Caki2 (cell line): ENCODE results near the gene AHSG. TPM values are rescaled to one million over a fixed set of nuclear protein-coding genes. Genes with fewer than 3 reads are reported as not detected.
"Not testable (repeated sequence)": the region's sequence is repeated elsewhere in the genome, so short reads cannot be mapped to it uniquely, and the experiment has no call there.

Experiments used
- DNase-seq: peaks from one replicate; pipeline ENCODE4 v3.0.0-alpha.2; 2015; ENCODE audit warnings: low read depth
- in situ Hi-C: cut with HindIII; loops from 2 replicates; pipeline ENCODE4 v1.10.0; 2016; ENCODE audit warnings: low sequenced_read_pairs, low pct_unique_long_range_greater_than_20kb, mixed read lengths
- total RNA-seq: library from RNA; depleted of rRNA; stranded (reverse); fragments of >200 nt; shearing (Covaris generic); gene quantifications from 2 replicates; pipeline ENCODE4 v1.2.3, GENCODE V29; 2014; ENCODE audit warnings: low replicate concordance

The AHSG gene
- total RNA-seq, 1 experiment from 2014 or later = not detected

GRCh38 chr3:186630950-186631641 lies 18.2 kb downstream of the AHSG start:
- in situ Hi-C loops = no loop called here
- DNase-seq = no peak

GRCh38 chr3:186633481-186633880 lies 20.6 kb downstream of the AHSG start:
- in situ Hi-C loops = no loop called here
- DNase-seq = no peak

GRCh38 chr3:186634207-186634606 lies 21.3 kb downstream of the AHSG start:
- in situ Hi-C loops, DNase-seq: not testable (repeated sequence)

GRCh38 chr3:186635532-186635931 lies 22.7 kb downstream of the AHSG start:
- no peak for DNase-seq
- in situ Hi-C loops = no loop called here

GRCh38 chr3:186636536-186636935 lies 23.7 kb downstream of the AHSG start:
- no peak for DNase-seq
- in situ Hi-C loops = no loop called here

GRCh38 chr3:186637686-186638085 lies 24.8 kb downstream of the AHSG start:
- in situ Hi-C loops = no loop called here
- DNase-seq = no peak

- in situ Hi-C loops = no loop called here
- DNase-seq = no peak
Observed at GRCh38 chr3:186638259-186638658, 25.4 kb downstream of the AHSG start.

- in situ Hi-C loops = no loop called here
- no peak for DNase-seq
Observed at GRCh38 chr3:186639778-186640472, 27.1 kb downstream of the AHSG start, which contains the start of gene FETUB. TSS of gene FETUB (plus strand) at chr3:186640399. CDS start at chr3:186640461, 62 bp downstream.

GRCh38 chr3:186640473-186640818 lies 27.6 kb downstream of the AHSG start:
- in situ Hi-C loops = no loop called here
- no peak for DNase-seq

- no peak for DNase-seq
- in situ Hi-C loops = no loop called here
Observed at GRCh38 chr3:186640929-186641328, 28.1 kb downstream of the AHSG start.

GRCh38 chr3:186642014-186642413 lies 29.2 kb downstream of the AHSG start:
- DNase-seq = no peak
- in situ Hi-C loops = no loop called here

GRCh38 chr3:186643493-186643892 lies 30.6 kb downstream of the AHSG start:
- DNase-seq = no peak
- in situ Hi-C loops = no loop called here

GRCh38 chr3:186644683-186645082 lies 31.8 kb downstream of the AHSG start:
- no peak for DNase-seq
- in situ Hi-C loops = no loop called here

GRCh38 chr3:186646106-186646505 lies 33.2 kb downstream of the AHSG start:
- DNase-seq = no peak
- in situ Hi-C loops = no loop called here

- DNase-seq = no peak
- in situ Hi-C loops = no loop called here
Observed at GRCh38 chr3:186646841-186647240, 34.0 kb downstream of the AHSG start.

GRCh38 chr3:186648851-186649250 lies 36.0 kb downstream of the AHSG start:
- in situ Hi-C loops = no loop called here
- no peak for DNase-seq

- in situ Hi-C loops = no loop called here
- no peak for DNase-seq
Observed at GRCh38 chr3:186651678-186652215, 38.9 kb downstream of the AHSG start.

- DNase-seq = no peak
- in situ Hi-C loops = no loop called here
Observed at GRCh38 chr3:186653080-186653707, 40.3 kb downstream of the AHSG start.

- in situ Hi-C loops = no loop called here
- DNase-seq = no peak
Observed at GRCh38 chr3:186653984-186654383, 41.1 kb downstream of the AHSG start.
